ENCODE measurements around the gene USP12.

GRCh38 chr13:27194209-27194608, 22.6 kb upstream of the USP12 start:
- TF ChIP-seq, protein P1, sequence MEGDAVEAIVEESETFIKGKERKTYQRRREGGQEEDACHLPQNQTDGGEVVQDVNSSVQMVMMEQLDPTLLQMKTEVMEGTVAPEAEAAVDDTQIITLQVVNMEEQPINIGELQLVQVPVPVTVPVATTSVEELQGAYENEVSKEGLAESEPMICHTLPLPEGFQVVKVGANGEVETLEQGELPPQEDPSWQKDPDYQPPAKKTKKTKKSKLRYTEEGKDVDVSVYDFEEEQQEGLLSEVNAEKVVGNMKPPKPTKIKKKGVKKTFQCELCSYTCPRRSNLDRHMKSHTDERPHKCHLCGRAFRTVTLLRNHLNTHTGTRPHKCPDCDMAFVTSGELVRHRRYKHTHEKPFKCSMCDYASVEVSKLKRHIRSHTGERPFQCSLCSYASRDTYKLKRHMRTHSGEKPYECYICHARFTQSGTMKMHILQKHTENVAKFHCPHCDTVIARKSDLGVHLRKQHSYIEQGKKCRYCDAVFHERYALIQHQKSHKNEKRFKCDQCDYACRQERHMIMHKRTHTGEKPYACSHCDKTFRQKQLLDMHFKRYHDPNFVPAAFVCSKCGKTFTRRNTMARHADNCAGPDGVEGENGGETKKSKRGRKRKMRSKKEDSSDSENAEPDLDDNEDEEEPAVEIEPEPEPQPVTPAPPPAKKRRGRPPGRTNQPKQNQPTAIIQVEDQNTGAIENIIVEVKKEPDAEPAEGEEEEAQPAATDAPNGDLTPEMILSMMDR (IDR thresholded peaks at IDR 0.05) = no peak
- TF ChIP-seq POLR2A (IDR thresholded peaks at IDR 0.05) = no peak

Data from Peyer's patch (tissue), 4 donors.